Spleen (tissue), 11 donors: ENCODE results near the gene DHX57. TPM values are rescaled to one million over a fixed set of nuclear protein-coding genes. Genes with fewer than 3 reads are reported as not detected.

Source experiments
- DNase-seq: peaks from one replicate; pipeline ENCODE4 v3.0.0-alpha.2; 2020
- H3K27ac ChIP-seq, 8 donors: fragments of 200-600 bp; sonication (generic) in 7 of 8; 1 replicate in 4 of 8; 2 replicates in 4 of 8; pipeline versions ENCODE4 v1.5.0 to v1.8.0; 2016 to 2021; ENCODE audit warnings: inconsistent platforms in 4 of 8, mild to moderate bottlenecking in 4 of 8, moderate library complexity in 1 of 8
- H3K27me3 ChIP-seq, 7 donors: fragments of 200-600 bp; sonication (generic) in 6 of 7; replicated peaks in 1 of 7; 1 replicate in 4 of 7; 2 replicates in 3 of 7; pipeline versions ENCODE4 v1.5.0 to v1.8.0; 2016 to 2021; ENCODE audit warnings: inconsistent platforms in 3 of 7, mild to moderate bottlenecking in 1 of 7
- H3K36me3 ChIP-seq, 6 donors: fragments of 200-600 bp; sonication (generic) in 5 of 6; 1 replicate in 4 of 6; 2 replicates in 2 of 6; pipeline versions ENCODE4 v1.5.0 to v1.8.0; 2016 to 2021; ENCODE audit warnings: inconsistent platforms in 2 of 6
- H3K4me1 ChIP-seq, 6 donors: fragments of 200-600 bp; sonication (generic) in 5 of 6; 1 replicate in 3 of 6; 2 replicates in 3 of 6; pipeline versions ENCODE4 v1.5.0 to v1.8.0; 2016 to 2021; ENCODE audit warnings: inconsistent platforms in 3 of 6
- H3K4me3 ChIP-seq, 8 donors: fragments of 200-600 bp; sonication (generic) in 7 of 8; 1 replicate in 4 of 8; 2 replicates in 4 of 8; pipeline versions ENCODE4 v1.5.0 to v1.8.0; 2016 to 2021; ENCODE audit warnings: inconsistent platforms in 4 of 8, mild to moderate bottlenecking in 4 of 8, moderate library complexity in 2 of 8
- H3K9me3 ChIP-seq, 8 donors: fragments of 200-600 bp; sonication (generic) in 7 of 8; 1 replicate in 4 of 8; 2 replicates in 4 of 8; pipeline versions ENCODE4 v1.5.0 to v1.8.0; 2016 to 2021; ENCODE audit warnings: inconsistent platforms in 4 of 8
- POLR2A ChIP-seq, 3 donors: fragments of 450-650 bp; IDR thresholded peaks; one replicate each; pipeline ENCODE4 v1.5.1; 2017; ENCODE audit warnings: antibody characterized with exemption in 3 of 3, mild to moderate bottlenecking in 1 of 3
- POLR2AphosphoS5 ChIP-seq, 3 donors: sonication (generic); formaldehyde crosslinking; IDR thresholded peaks; one replicate each; pipeline ENCODE4 v1.5.1; 2017; ENCODE audit warnings: antibody characterized with exemption in 3 of 3
- WGBS, 5 donors: extraction: QIAGEN DNeasy Blood & Tissue Kit in 3 of 5; methylation state at CpG; one replicate each; pipeline versions ENCODE4 v1.1.5 to v1.1.7; 2013 to 2018; 5-methylcytosine and 5-hydroxymethylcytosine counted together
- intact Hi-C: fragments of 100-400 bp; cut with DNase I; formaldehyde crosslinking; loops from one replicate; pipeline ENCODE4 v1.15.0; 2023; ENCODE audit warnings: low total_unique reads
- polyA plus RNA-seq, 3 donors: library from polyadenylated mRNA; stranded (reverse); fragments of 200-250 nt; gene quantifications; one replicate each; pipeline ENCODE4 v1.2.1, GENCODE V29; 2013
- total RNA-seq, 7 donors: library from RNA; depleted of rRNA in 3 of 7; stranded (reverse); fragments of >200 nt in 3 of 7; fragmentation: NEBNext Ultra II Directional in 4 of 7; extraction: Animal tissue kit (Norgen Biotek cat#: 25700) in 4 of 7; gene quantifications; one replicate each; pipeline versions ENCODE4 v1.1.0 to v1.2.1, GENCODE V29; 2016 to 2021
- TF ChIP-seq, protein P1 (sequence below), 11 experiments: fragments of 200-600 bp in 7 of 11; fragments of 450-650 bp in 4 of 11; sonication (generic) in 4 of 11; IDR thresholded peaks in 8 of 11; conservative IDR thresholded peaks in 3 of 11; 1 replicate in 7 of 11; 2 replicates in 4 of 11; pipeline versions ENCODE4 v1.4.0 to v1.8.0; 2016 to 2021; ENCODE audit warnings: antibody characterized with exemption in 11 of 11, inconsistent platforms in 4 of 11, mild to moderate bottlenecking in 1 of 11
- donor health status: healthy with polysubstance abuse.
- donor health status: DM: no; HTN: no; CAD: no; lungs with moderate emphysema.
- donor health status: DM: no; HTN: no; CAD: no.
- donor health status: Bipolar disorder and iron deficiency.
- donor health status: healthy.
- donor health status: DM: no; HTN: no; CAD: no.
- donor health status: DM: yes; HTN: yes; CAD: no.

Gene DHX57
- total and polyA plus RNA-seq, 10 donors: 6.5 to 24.0 (median 14.8) TPM

DNA sequence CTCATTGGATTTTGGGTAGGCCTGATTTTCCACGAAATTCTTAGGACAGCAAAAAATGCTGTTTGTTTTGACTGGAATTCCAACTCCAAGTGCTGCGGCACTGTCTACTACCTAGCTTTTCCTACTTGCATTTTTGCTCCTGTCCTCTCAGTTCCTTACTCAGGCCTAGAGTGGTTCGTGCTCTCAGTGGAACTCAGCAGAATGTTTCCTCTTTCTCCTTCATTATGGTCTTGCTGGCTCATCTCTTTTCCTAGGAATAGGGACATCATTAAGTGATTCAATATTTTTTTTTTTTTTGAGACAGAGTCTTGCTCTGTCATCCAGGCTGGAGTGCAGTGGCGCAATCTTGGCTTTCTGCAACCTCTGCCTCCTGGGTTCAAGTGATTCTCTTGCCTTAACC is 59.8 kb downstream of the DHX57 start:
- no peaks in the 10 kb centered on the region for H3K27me3 ChIP-seq
- no peak for TF ChIP-seq POLR2AphosphoS5 (IDR thresholded peaks at IDR 0.05)
- TF ChIP-seq, protein P1, sequence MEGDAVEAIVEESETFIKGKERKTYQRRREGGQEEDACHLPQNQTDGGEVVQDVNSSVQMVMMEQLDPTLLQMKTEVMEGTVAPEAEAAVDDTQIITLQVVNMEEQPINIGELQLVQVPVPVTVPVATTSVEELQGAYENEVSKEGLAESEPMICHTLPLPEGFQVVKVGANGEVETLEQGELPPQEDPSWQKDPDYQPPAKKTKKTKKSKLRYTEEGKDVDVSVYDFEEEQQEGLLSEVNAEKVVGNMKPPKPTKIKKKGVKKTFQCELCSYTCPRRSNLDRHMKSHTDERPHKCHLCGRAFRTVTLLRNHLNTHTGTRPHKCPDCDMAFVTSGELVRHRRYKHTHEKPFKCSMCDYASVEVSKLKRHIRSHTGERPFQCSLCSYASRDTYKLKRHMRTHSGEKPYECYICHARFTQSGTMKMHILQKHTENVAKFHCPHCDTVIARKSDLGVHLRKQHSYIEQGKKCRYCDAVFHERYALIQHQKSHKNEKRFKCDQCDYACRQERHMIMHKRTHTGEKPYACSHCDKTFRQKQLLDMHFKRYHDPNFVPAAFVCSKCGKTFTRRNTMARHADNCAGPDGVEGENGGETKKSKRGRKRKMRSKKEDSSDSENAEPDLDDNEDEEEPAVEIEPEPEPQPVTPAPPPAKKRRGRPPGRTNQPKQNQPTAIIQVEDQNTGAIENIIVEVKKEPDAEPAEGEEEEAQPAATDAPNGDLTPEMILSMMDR (IDR thresholded peaks at IDR 0.05 in 8 of 11, conservative IDR thresholded peaks at IDR 0.05 in 3 of 11): no peak
- no peak for TF ChIP-seq POLR2A (IDR thresholded peaks at IDR 0.05)
- intact Hi-C loops: no loop called here
- H3K9me3 ChIP-seq: no peaks in the 10 kb centered on the region
- H3K36me3 ChIP-seq: peaks cover 0 to 99% (median 51%) of the 10 kb centered on the region in 6 donors
- WGBS, 5 donors: 91 to 94% (median 93%) methylated on average over 4 of the region's 4 CpGs
- H3K4me1 ChIP-seq: no peaks in the 10 kb centered on the region
- DNase-seq: no peak
- no peak overlapping the region for H3K4me3 ChIP-seq
- H3K27ac ChIP-seq: no peak overlapping the region

DNA sequence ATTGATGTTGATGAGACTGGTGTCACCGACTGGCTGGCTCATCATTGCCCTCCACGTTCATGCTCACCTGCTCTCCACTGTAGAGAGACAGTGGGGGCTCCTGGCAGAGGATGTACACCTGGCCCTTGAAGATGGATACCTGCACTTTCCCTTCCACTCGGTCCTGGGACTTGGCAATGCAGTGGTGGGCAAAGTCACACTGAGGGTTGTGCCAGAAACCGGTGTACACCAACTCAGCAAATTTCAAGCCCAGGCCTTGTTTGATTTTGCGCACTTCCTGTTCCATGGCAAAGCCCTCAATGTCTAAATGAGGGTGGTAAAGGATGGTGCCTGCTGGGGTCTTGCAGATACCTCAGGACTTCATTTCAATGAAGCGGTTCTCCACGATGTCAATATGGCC is 65.2 kb downstream of the DHX57 start:
- H3K36me3 ChIP-seq: peaks cover 0 to 67% (median 33%) of the 10 kb centered on the region in 6 donors
- H3K4me3 ChIP-seq: no peak overlapping the region
- intact Hi-C loops: no loop called here
- DNase-seq: no peak
- H3K9me3 ChIP-seq: no peaks in the 10 kb centered on the region
- H3K27ac ChIP-seq: no peak overlapping the region
- TF ChIP-seq POLR2A (IDR thresholded peaks at IDR 0.05) (no peak), POLR2AphosphoS5 (IDR thresholded peaks at IDR 0.05) (no peak)
- TF ChIP-seq, protein P1 (IDR thresholded peaks at IDR 0.05 in 8 of 11, conservative IDR thresholded peaks at IDR 0.05 in 3 of 11): no peak
- H3K27me3 ChIP-seq: no peaks in the 10 kb centered on the region
- 92 to 98% (median 97%) methylated on average over 7 of the region's 7 CpGs for WGBS, 5 donors
- peaks cover 0 to 18% (median 12%) of the 10 kb centered on the region in 6 donors for H3K4me1 ChIP-seq

DNA sequence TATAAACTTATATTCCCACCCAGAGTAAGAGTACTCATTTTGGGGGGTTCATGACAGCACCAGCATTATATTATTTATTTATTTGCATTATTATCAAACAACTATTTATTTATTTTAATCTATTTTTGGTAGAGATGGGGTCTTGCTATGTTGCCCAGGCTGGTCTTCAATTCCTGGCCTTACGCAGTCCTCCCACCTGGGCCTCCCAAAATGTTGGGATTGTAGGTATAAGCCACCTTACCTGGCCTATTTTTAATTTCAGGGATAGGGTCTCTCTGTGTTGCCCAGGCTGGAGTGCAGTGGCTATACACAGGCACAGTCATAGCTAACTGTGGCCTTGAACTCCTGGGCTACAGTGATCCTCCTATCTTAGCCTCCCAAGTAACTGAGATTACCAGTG is 67.1 kb downstream of the DHX57 start:
- no peak overlapping the region for H3K4me3 ChIP-seq
- no peak overlapping the region for H3K27ac ChIP-seq
- 93 to 100% (median 96%) methylated on average over 1 of the region's 1 CpG for WGBS, 5 donors
- H3K36me3 ChIP-seq: peaks cover 0 to 64% (median 16%) of the 10 kb centered on the region in 6 donors
- DNase-seq: no peak
- no peaks in the 10 kb centered on the region for H3K9me3 ChIP-seq
- H3K4me1 ChIP-seq: peaks cover 0 to 18% (median 12%) of the 10 kb centered on the region in 6 donors
- intact Hi-C loops: no loop called here
- TF ChIP-seq POLR2AphosphoS5 (IDR thresholded peaks at IDR 0.05): no peak
- TF ChIP-seq, protein P1 (IDR thresholded peaks at IDR 0.05 in 8 of 11, conservative IDR thresholded peaks at IDR 0.05 in 3 of 11): no peak
- no peak for TF ChIP-seq POLR2A (IDR thresholded peaks at IDR 0.05)
- no peaks in the 10 kb centered on the region for H3K27me3 ChIP-seq

DNA sequence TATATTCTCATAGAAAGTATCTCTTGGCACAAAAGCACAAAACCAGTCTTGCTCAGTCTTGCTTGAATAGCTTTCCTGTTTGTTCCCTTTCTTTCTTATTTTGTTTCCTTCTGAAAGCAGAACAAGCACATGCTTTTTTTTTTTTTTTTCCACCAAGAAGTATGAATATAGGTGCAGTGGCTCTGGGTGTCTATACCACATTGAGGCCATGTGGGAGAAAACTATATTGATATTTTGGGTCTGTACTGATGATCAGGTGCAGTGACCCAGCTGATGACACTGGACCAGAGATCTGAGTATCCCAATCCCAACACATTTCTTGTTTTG is 69.0 kb downstream of the DHX57 start:
- Histone ChIP-seq H3K27ac (peak overlapping the region in 4 of 8 donors; percentile 6 to 47 (median 42)), H3K9me3 (no peaks in the 10 kb centered on the region), H3K4me3 (no peak overlapping the region), H3K27me3 (no peaks in the 10 kb centered on the region), H3K4me1 (peaks cover 0 to 18% (median 12%) of the 10 kb centered on the region in 6 donors), H3K36me3 (peaks cover 0 to 59% (median 13%) of the 10 kb centered on the region in 6 donors)
- no peak for DNase-seq
- intact Hi-C loops: no loop called here
- TF ChIP-seq, protein P1 (IDR thresholded peaks at IDR 0.05 in 8 of 11, conservative IDR thresholded peaks at IDR 0.05 in 3 of 11): no peak
